Measurements from ENCODE around the gene DCDC2.

DNA sequence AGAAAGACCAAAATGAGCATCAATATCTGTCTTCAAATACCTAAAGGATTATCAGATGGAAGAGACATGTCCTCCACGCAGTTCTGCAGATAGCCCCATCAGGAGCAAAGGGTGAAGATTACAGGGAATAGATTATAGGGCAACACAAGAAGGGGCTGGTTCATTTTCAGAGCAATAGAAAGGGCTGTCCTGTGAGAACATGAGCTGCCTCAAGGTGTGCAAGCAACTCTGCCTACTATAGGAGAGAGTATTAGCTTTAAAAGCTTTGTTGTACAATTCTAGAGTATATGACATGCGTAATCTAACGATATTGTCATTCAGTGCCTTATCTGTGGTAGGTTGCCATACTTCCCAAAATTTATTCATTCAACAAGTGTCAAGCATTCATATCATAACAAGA lies 119.2 kb downstream of the DCDC2 start:
- TF ChIP-seq, protein P1, sequence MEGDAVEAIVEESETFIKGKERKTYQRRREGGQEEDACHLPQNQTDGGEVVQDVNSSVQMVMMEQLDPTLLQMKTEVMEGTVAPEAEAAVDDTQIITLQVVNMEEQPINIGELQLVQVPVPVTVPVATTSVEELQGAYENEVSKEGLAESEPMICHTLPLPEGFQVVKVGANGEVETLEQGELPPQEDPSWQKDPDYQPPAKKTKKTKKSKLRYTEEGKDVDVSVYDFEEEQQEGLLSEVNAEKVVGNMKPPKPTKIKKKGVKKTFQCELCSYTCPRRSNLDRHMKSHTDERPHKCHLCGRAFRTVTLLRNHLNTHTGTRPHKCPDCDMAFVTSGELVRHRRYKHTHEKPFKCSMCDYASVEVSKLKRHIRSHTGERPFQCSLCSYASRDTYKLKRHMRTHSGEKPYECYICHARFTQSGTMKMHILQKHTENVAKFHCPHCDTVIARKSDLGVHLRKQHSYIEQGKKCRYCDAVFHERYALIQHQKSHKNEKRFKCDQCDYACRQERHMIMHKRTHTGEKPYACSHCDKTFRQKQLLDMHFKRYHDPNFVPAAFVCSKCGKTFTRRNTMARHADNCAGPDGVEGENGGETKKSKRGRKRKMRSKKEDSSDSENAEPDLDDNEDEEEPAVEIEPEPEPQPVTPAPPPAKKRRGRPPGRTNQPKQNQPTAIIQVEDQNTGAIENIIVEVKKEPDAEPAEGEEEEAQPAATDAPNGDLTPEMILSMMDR (IDR thresholded peaks at IDR 0.05; ENCODE audit: insufficient read depth, low read depth, low read length) = no peak
- no peak for TF ChIP-seq EZH2 (IDR thresholded peaks at IDR 0.05; ENCODE audit: insufficient read depth, low read length)
